A673 (cell line): Measurements from ENCODE around the gene ROR1. TPM values are rescaled to one million over a fixed set of nuclear protein-coding genes. Genes with fewer than 3 reads are reported as not detected.

Source experiments
- BruUV-seq: library from RNA; stranded (reverse); fragments of 400-500 nt; replicated peaks from 2 replicates; lab custom pipeline; 2021; lab: Mats Ljungman, UMichigan
- CTCF ChIA-PET: fragments of 300-600 bp; sonication (Branson Sonifier 250); formaldehyde crosslinking; loops from one replicate; lab custom pipeline; 2022; ENCODE audit warnings: antibody characterized with exemption; lab: Charles Lee
- POLR2A ChIA-PET: fragments of 300-600 bp; sonication (Branson Sonifier 250); formaldehyde crosslinking; loops from one replicate; lab custom pipeline; 2022; ENCODE audit warnings: antibody characterized with exemption; ENCODE audit not compliant: low non-redundant PET; lab: Charles Lee
- DNase-seq: peaks from one replicate; pipeline ENCODE4 v3.0.0-alpha.2; 2015; ENCODE audit warnings: low spot score
- H3K27ac ChIP-seq: fragments of 200-600 bp; sonication (generic); 2 replicates; pipeline ENCODE4 v1.5.1; 2016; ENCODE audit warnings: mixed run types, low read depth, mild to moderate bottlenecking, mixed read lengths, antibody characterized with exemption, low read length; ENCODE audit not compliant: poor library complexity, severe bottlenecking
- H3K27me3 ChIP-seq: fragments of 200-600 bp; sonication (generic); replicated peaks from 2 replicates; pipeline ENCODE4 v1.6.1; 2017; ENCODE audit warnings: mixed run types, low read depth, mild to moderate bottlenecking, mixed read lengths, antibody characterized with exemption, low read length; ENCODE audit not compliant: insufficient read depth, poor library complexity
- H3K36me3 ChIP-seq: fragments of 200-600 bp; sonication (generic); 2 replicates; pipeline ENCODE4 v1.6.1; 2016; ENCODE audit warnings: mixed run types, mild to moderate bottlenecking, mixed read lengths, antibody characterized with exemption, low read length; ENCODE audit not compliant: insufficient read depth, poor library complexity, severe bottlenecking
- H3K4me1 ChIP-seq: fragments of 200-600 bp; sonication (generic); 2 replicates; pipeline ENCODE4 v1.6.1; 2017; ENCODE audit warnings: mixed run types, mild to moderate bottlenecking, mixed read lengths, antibody characterized with exemption, low read length; ENCODE audit not compliant: insufficient read depth, poor library complexity, severe bottlenecking
- H3K4me3 ChIP-seq: fragments of 200-600 bp; sonication (generic); 2 replicates; pipeline ENCODE4 v1.5.1; 2016; ENCODE audit warnings: low read depth, mixed run types, mild to moderate bottlenecking, mixed read lengths, low read length; ENCODE audit not compliant: poor library complexity, severe bottlenecking
- H3K9me3 ChIP-seq: fragments of 200-600 bp; sonication (generic); 2 replicates; pipeline ENCODE4 v1.6.1; 2016; ENCODE audit warnings: mixed run types, low read depth, mild to moderate bottlenecking, mixed read lengths, antibody characterized with exemption, low read length; ENCODE audit not compliant: poor library complexity, severe bottlenecking
- EZH2 ChIP-seq: fragments of 200-600 bp; sonication (generic); IDR thresholded peaks from 2 replicates; pipeline ENCODE4 v1.6.1; 2017; ENCODE audit warnings: borderline replicate concordance, low read depth, mild to moderate bottlenecking, mixed read lengths, antibody characterized with exemption, low read length; ENCODE audit not compliant: poor library complexity, severe bottlenecking
- intact Hi-C: fragments of 100-400 bp; cut with micrococcal nuclease; formaldehyde crosslinking; loops from one replicate; pipeline ENCODE4 v1.10.0; 2022; ENCODE audit not compliant: unreplicated experiment
- total RNA-seq: library from RNA; stranded (reverse); gene quantifications from 2 replicates; pipeline ENCODE4 v1.2.3, GENCODE V29; 2021
- TF ChIP-seq, protein P1 (sequence below): fragments of 300-800, 200-600 bp; sonication (generic); conservative IDR thresholded peaks from 2 replicates; pipeline ENCODE4 v1.5.1; 2017; ENCODE audit warnings: low read depth, mild to moderate bottlenecking, antibody characterized with exemption, low read length, moderate library complexity, mixed read lengths

Gene ROR1
- total RNA-seq, 1 experiment from 2014 or later = 7.4 TPM

DNA sequence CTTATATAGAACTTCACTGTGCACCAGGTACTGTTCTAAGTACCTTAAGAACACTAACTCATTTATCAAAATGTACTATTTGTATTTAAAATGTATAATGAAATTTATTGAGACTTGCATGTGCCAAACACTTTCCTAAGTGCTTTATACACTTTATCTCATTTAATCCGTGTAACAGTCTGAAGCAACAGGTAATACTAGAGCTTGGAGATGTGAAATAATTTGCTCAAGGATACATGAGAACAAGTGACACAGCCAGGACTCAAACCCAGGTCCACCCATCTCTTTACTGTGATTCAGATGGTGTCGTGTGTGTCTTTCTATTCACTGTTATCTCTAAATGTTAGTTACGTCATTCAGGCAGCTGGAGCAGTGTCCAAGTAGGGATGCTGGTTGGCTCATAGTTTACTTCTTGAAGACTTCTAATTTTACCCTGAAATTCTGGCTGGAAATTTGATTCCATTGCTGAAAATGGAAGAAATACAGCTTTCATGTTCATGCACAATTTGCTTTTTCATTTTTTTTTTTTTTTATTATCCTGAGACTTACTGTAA is 259.9 kb downstream of the ROR1 start:
- CTCF ChIA-PET = no interaction called here
- no TSS peak for BruUV-seq
- intact Hi-C loops = no loop called here

DNA sequence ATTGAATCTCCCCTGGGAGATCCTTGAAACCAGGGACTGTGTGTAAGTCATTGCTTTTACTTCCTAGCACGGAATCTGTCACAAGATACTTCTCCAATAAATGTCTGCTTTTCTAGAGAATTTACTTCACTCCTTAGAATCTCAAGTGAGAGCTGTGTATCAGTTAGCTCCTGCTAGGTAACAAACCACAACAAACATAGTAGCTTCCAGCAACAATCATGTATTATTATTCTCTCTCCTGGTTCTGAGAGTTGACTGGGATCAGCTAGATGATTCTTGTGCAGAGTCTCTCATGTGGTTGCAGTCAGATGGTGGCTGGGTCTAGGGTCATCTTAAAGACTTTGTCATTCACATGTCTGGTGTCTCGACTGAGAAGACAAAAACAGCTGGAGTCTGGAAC is 262.7 kb downstream of the ROR1 start:
- H3K9me3 ChIP-seq = no peaks in the 10 kb centered on the region
- no peak overlapping the region for H3K4me3 ChIP-seq
- POLR2A ChIA-PET = no interaction called here
- H3K4me1 ChIP-seq = no peaks in the 10 kb centered on the region
- DNase-seq = no peak
- BruUV-seq = no TSS peak
- CTCF ChIA-PET = no interaction called here
- H3K36me3 ChIP-seq = no peaks in the 10 kb centered on the region
- H3K27me3 ChIP-seq = no peaks in the 10 kb centered on the region
- no peak overlapping the region for H3K27ac ChIP-seq
- TF ChIP-seq, protein P1, sequence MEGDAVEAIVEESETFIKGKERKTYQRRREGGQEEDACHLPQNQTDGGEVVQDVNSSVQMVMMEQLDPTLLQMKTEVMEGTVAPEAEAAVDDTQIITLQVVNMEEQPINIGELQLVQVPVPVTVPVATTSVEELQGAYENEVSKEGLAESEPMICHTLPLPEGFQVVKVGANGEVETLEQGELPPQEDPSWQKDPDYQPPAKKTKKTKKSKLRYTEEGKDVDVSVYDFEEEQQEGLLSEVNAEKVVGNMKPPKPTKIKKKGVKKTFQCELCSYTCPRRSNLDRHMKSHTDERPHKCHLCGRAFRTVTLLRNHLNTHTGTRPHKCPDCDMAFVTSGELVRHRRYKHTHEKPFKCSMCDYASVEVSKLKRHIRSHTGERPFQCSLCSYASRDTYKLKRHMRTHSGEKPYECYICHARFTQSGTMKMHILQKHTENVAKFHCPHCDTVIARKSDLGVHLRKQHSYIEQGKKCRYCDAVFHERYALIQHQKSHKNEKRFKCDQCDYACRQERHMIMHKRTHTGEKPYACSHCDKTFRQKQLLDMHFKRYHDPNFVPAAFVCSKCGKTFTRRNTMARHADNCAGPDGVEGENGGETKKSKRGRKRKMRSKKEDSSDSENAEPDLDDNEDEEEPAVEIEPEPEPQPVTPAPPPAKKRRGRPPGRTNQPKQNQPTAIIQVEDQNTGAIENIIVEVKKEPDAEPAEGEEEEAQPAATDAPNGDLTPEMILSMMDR = no peak
- no peak for TF ChIP-seq EZH2
- intact Hi-C loops = no loop called here

More for the DNA sequence above, 259.9 kb downstream of the ROR1 start:
- Histone ChIP-seq H3K4me1 (no peaks in the 10 kb centered on the region), H3K27ac (no peak overlapping the region), H3K27me3 (no peaks in the 10 kb centered on the region), H3K36me3 (no peaks in the 10 kb centered on the region), H3K4me3 (no peak overlapping the region), H3K9me3 (no peaks in the 10 kb centered on the region)
- TF ChIP-seq EZH2 = no peak
- TF ChIP-seq, protein P1 = no peak
- no peak for DNase-seq
- POLR2A ChIA-PET = no interaction called here

DNA sequence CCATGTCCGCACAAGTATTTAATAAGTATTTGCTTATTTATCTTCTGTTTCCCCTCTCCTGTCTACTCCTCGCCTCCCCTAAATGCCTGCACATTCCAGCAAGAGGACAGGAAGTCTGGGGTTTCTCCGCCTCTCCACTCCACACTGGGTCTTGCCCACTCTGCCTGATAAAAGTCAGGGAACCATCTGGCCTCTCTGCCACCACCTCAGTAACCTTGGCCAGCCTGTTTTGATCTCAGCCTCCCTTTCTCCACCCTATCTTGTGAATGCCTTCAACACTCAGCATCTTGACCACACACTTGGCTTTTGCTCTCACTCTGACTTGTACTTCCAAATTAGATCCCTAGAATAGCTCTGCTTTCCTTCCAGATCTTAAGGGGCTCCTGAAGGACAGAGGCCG is 264.3 kb downstream of the ROR1 start:
- BruUV-seq = no TSS peak
- ChIA-PET POLR2A (no interaction called here), CTCF (no interaction called here)
- DNase-seq = no peak
- Histone ChIP-seq H3K9me3 (no peaks in the 10 kb centered on the region), H3K27ac (no peak overlapping the region), H3K27me3 (no peaks in the 10 kb centered on the region), H3K36me3 (no peaks in the 10 kb centered on the region), H3K4me1 (no peaks in the 10 kb centered on the region), H3K4me3 (no peak overlapping the region)
- intact Hi-C loops = no loop called here
- TF ChIP-seq, protein P1 = no peak
- TF ChIP-seq EZH2 = no peak
